SH-SY5Y (cell line): ENCODE measurements around the gene IPO11.

ENCODE experiments used
- GATA2 ChIP-seq: IDR thresholded peaks from 2 replicates; pipeline ENCODE4 v1.6.1; 2011; ENCODE audit warnings: mild to moderate bottlenecking, low read depth, low read length
- GATA3 ChIP-seq: IDR thresholded peaks from 2 replicates; pipeline ENCODE4 v1.6.1; 2011; ENCODE audit warnings: low read depth, mild to moderate bottlenecking, low read length, moderate library complexity

DNA sequence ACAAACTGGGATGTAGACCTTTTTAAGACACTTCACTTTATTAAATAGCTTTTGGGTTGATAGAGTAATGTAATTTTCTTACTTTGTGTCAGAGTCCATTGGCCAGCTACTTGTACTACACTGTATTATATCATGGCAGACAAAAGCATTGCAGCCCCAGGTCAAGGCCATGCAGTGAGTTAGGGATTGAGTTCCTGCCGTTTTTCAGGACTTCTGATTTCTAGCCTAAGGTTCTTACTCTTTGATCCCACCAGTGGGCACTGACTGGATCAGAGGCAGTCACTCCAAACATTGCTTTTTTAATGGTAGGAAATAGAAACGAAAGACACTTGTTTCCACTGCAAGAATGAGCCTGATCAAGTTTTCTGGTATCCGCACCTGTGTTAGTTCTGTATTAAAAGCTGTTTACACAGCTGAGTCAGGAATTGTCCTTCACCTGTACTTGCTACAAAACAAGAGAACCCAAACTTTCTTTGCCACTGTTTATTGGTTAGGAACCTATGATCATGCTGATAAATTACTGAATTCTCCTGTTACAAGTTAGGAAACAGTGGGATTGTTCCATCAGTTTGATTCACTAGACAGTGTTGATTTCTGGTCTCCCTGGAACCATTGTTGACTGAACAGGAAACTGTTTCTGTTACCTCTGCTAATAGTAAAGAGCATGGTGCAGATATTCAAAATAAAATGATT is 188.1 kb downstream of the IPO11 start:
- TF ChIP-seq GATA3 (no peak), GATA2 (no peak)
